H1 (cell line): ENCODE data around the gene PSG1. TPM values are rescaled to one million over a fixed set of nuclear protein-coding genes. Genes with fewer than 3 reads are reported as not detected.
"Not testable (repeated sequence)": the region's sequence is repeated elsewhere in the genome, so short reads cannot be mapped to it uniquely, and the experiment has no call there.

Experiments used
- CTCF ChIA-PET: fragments of 300-600 bp; sonication (Branson Sonifier 250); formaldehyde crosslinking; loops from one replicate; lab custom pipeline; 2021; ENCODE audit not compliant: partially characterized antibody; lab: Charles Lee
- POLR2A ChIA-PET: fragments of 300-600 bp; sonication (Branson Sonifier 250); formaldehyde crosslinking; loops from one replicate; lab custom pipeline; 2021; ENCODE audit warnings: inconsistent platforms; ENCODE audit not compliant: partially characterized antibody; lab: Charles Lee
- DNase-seq, 2 experiments: peaks; one replicate each; pipeline versions ENCODE4 v3.0.0 to v3.0.0-alpha.2; 2010 to 2022; ENCODE audit warnings: low spot score in 2 of 2, low read depth in 1 of 2, mixed read lengths in 1 of 2
- FAIRE-seq: peaks from 2 replicates; lab custom pipeline; 2011; peaks lifted over from hg19 to GRCh38; lab: Jason Lieb, UNC
- H2AFZ ChIP-seq: 2 replicates; pipeline ENCODE4 v1.8.1; 2012; ENCODE audit warnings: low read length, inconsistent platforms
- H2AK5ac ChIP-seq: 2 replicates; pipeline ENCODE4 v1.6.1; 2013; ENCODE audit warnings: low read depth, low read length
- H2BK120ac ChIP-seq: replicated peaks from 2 replicates; pipeline ENCODE3; 2013; ENCODE audit warnings: low read depth, low read length, inconsistent platforms
- H2BK12ac ChIP-seq: 2 replicates; pipeline ENCODE4 v1.6.1; 2013; ENCODE audit warnings: low read depth, low read length
- H2BK15ac ChIP-seq: 2 replicates; pipeline ENCODE4 v1.6.1; 2013; ENCODE audit warnings: low read length
- H2BK20ac ChIP-seq: 2 replicates; pipeline ENCODE4 v1.6.1; 2013; ENCODE audit warnings: low read length
- H2BK5ac ChIP-seq: 2 replicates; pipeline ENCODE4 v1.6.1; 2013; ENCODE audit warnings: low read depth, low read length
- H3K14ac ChIP-seq: 2 replicates; pipeline ENCODE4 v1.6.1; 2013; ENCODE audit warnings: inconsistent platforms; ENCODE audit not compliant: insufficient read length
- H3K18ac ChIP-seq: 2 replicates; pipeline ENCODE4 v1.6.1; 2013; ENCODE audit warnings: low read length; ENCODE audit errors: extremely low read depth
- H3K23ac ChIP-seq: 2 replicates; pipeline ENCODE4 v1.6.1; 2013; ENCODE audit warnings: inconsistent platforms; ENCODE audit not compliant: insufficient read length
- H3K23me2 ChIP-seq: 2 replicates; pipeline ENCODE4 v1.6.1; 2013; ENCODE audit warnings: low read depth, low read length
- H3K27ac ChIP-seq: 2 replicates; pipeline ENCODE4 v1.6.1; 2011; ENCODE audit warnings: low read depth, low read length, inconsistent platforms
- H3K27me3 ChIP-seq, 4 experiments: replicated peaks in 1 of 4; 1 replicate in 1 of 4; 2 replicates in 3 of 4; pipeline versions ENCODE4 v1.6.1 to v1.8.1; 2011 to 2013; ENCODE audit warnings: low read length in 3 of 4, mild to moderate bottlenecking in 3 of 4, inconsistent platforms in 2 of 4, mixed read lengths in 2 of 4, moderate library complexity in 1 of 4; ENCODE audit not compliant: control insufficient read depth in 3 of 4, insufficient read depth in 3 of 4; ENCODE audit errors: extremely low read depth in 1 of 4
- H3K36me3 ChIP-seq, 4 experiments: 2 replicates each; pipeline versions ENCODE4 v1.6.1 to v1.8.1; 2011 to 2013; ENCODE audit warnings: mild to moderate bottlenecking in 4 of 4, low read length in 3 of 4, moderate library complexity in 2 of 4, control low read depth in 1 of 4, inconsistent platforms in 1 of 4; ENCODE audit not compliant: insufficient read depth in 4 of 4, control insufficient read depth in 2 of 4
- H3K4ac ChIP-seq: replicated peaks from 2 replicates; pipeline ENCODE3; 2013; ENCODE audit warnings: low read length, low read depth, mixed read lengths, inconsistent platforms; ENCODE audit not compliant: insufficient read length
- H3K4me1 ChIP-seq, 4 experiments: replicated peaks in 1 of 4; 1 replicate in 1 of 4; 2 replicates in 3 of 4; pipeline versions ENCODE4 v1.6.1 to v1.8.1; 2011 to 2013; ENCODE audit warnings: low read length in 3 of 4, inconsistent platforms in 2 of 4, mixed read lengths in 1 of 4; ENCODE audit not compliant: insufficient read depth in 4 of 4, control insufficient read depth in 3 of 4
- H3K4me2 ChIP-seq, 2 experiments: 2 replicates each; pipeline versions ENCODE4 v1.6.1 to v1.8.1; 2011 to 2013; ENCODE audit warnings: low read depth in 2 of 2, low read length in 2 of 2, control low read depth in 1 of 2, inconsistent platforms in 1 of 2, mild to moderate bottlenecking in 1 of 2; ENCODE audit not compliant: insufficient read depth in 1 of 2
- H3K4me3 ChIP-seq, 4 experiments: fragments of 200-600, 300-600 bp in 1 of 4; sonication (generic), shearing (Covaris generic), sonication (Bioruptor Twin) in 1 of 4; 2 replicates each; pipeline versions ENCODE4 v1.5.1 to v1.8.1; 2011 to 2016; ENCODE audit warnings: low read length in 4 of 4, low read depth in 3 of 4, control low read depth in 2 of 4, inconsistent platforms in 2 of 4, mild to moderate bottlenecking in 2 of 4, mixed read lengths in 1 of 4, moderate library complexity in 1 of 4; ENCODE audit not compliant: insufficient read depth in 2 of 4; ENCODE audit errors: extremely low read depth in 1 of 4
- H3K56ac ChIP-seq: replicated peaks from 2 replicates; pipeline ENCODE3; 2013; ENCODE audit warnings: low read depth, mild to moderate bottlenecking, mixed read lengths, low read length, inconsistent platforms; ENCODE audit not compliant: insufficient read length
- H3K79me1 ChIP-seq: 2 replicates; pipeline ENCODE4 v1.6.1; 2013; ENCODE audit warnings: low read depth, low read length, control low read depth
- H3K79me2 ChIP-seq, 2 experiments: 2 replicates each; pipeline versions ENCODE4 v1.6.1 to v1.8.1; 2012 to 2013; ENCODE audit warnings: low read length in 2 of 2, mild to moderate bottlenecking in 2 of 2, inconsistent platforms in 1 of 2; ENCODE audit not compliant: insufficient read depth in 2 of 2, control insufficient read depth in 1 of 2
- H3K9ac ChIP-seq, 4 experiments: replicated peaks in 1 of 4; 1 replicate in 1 of 4; 2 replicates in 3 of 4; pipeline versions ENCODE4 v1.6.1 to v1.8.1; 2011 to 2013; ENCODE audit warnings: low read depth in 3 of 4, low read length in 3 of 4, control low read depth in 2 of 4, mild to moderate bottlenecking in 2 of 4, moderate library complexity in 2 of 4, inconsistent platforms in 1 of 4; ENCODE audit errors: extremely low read depth in 1 of 4
- H3K9me3 ChIP-seq, 2 experiments: 2 replicates each; pipeline versions ENCODE4 v1.6.1 to v1.8.1; 2012 to 2013; ENCODE audit warnings: mild to moderate bottlenecking in 2 of 2, moderate library complexity in 2 of 2, control low read depth in 1 of 2, inconsistent platforms in 1 of 2, low read depth in 1 of 2, low read length in 1 of 2, mixed read lengths in 1 of 2; ENCODE audit not compliant: insufficient read depth in 2 of 2
- H4K20me1 ChIP-seq, 2 experiments: replicated peaks in 1 of 2; 2 replicates each; pipeline versions ENCODE3 to v1.8.1; 2011 to 2013; ENCODE audit warnings: inconsistent platforms in 2 of 2, low read length in 2 of 2, mild to moderate bottlenecking in 1 of 2; ENCODE audit not compliant: insufficient read depth in 2 of 2, control insufficient read depth in 1 of 2
- H4K5ac ChIP-seq: 2 replicates; pipeline ENCODE4 v1.6.1; 2013; ENCODE audit warnings: low read length, low read depth, mixed read lengths, inconsistent platforms; ENCODE audit not compliant: insufficient read length
- H4K8ac ChIP-seq: 2 replicates; pipeline ENCODE4 v1.8.0; 2013; ENCODE audit warnings: mild to moderate bottlenecking, moderate library complexity, low read length, inconsistent platforms; ENCODE audit not compliant: insufficient read depth; ENCODE audit errors: extremely low read depth
- H4K91ac ChIP-seq: replicated peaks from 2 replicates; pipeline ENCODE3; 2013; ENCODE audit warnings: low read length, mixed read lengths, inconsistent platforms; ENCODE audit not compliant: insufficient read length
- WGBS, 2 experiments: shearing (Covaris generic) in 1 of 2; methylation state at CpG; one replicate each; pipeline versions ENCODE4 v1.1.6 to v1.1.7; 2013 to 2015; ENCODE audit warnings: low lambda C conversion rate in 2 of 2, mixed read lengths in 2 of 2, inconsistent platforms in 1 of 2, low coverage in 1 of 2, missing lambda C conversion rate in 1 of 2; ENCODE audit not compliant: insufficient replicate concordance in 2 of 2, insufficient coverage in 1 of 2, insufficient read length in 1 of 2; ENCODE audit errors: extremely low coverage in 1 of 2, missing lambda C conversion rate in 1 of 2; 5-methylcytosine and 5-hydroxymethylcytosine counted together
- polyA plus RNA-seq, 7 experiments: library from polyadenylated mRNA; depleted of rRNA in 3 of 7; stranded (reverse) in 5 of 7; unstranded in 2 of 7; fragments of >200 nt in 5 of 7; fragments of 200-250 nt in 2 of 7; gene quantifications; 1 replicate in 5 of 7; 2 replicates in 1 of 7; 4 replicates in 1 of 7; pipeline versions ENCODE4 v1.2.1 to v1.2.3, GENCODE V29; 2011 to 2013; ENCODE audit warnings: missing spikeins in 2 of 7, mixed read lengths in 2 of 7
- total RNA-seq: library from RNA; stranded (reverse); fragmentation: NEBNext Ultra II Directional; extraction: Animal tissue kit (Norgen Biotek cat#: 25700); gene quantifications from 2 replicates; pipeline ENCODE4 v1.2.1, GENCODE V29; 2021

PSG1 gene
- total and polyA plus RNA-seq, 2 of the 8 experiments (the other 6 are each of a cell fraction or from before 2014, with no cell fraction given) = not detected

DNA sequence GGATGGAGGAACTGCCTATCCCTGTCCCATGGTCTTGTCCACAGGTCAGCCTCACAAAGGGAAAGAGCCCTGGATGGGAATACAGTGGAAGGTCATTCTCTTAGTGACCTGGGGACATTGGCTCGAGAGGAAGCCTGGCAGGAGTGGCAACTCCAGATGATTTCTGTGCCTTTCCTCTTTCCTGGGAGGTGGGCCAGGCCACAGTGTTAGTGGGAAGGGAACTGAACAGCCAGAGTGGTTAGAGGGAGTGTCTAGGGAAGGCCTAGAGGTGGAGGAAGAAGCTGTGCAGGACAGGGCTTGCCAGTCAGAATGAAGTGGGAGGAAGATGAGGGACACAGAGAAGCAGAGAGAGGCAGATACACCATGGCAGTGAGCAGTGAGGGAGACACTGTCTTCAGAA is 3.6 kb downstream of the PSG1 start:
- H3K79me2 ChIP-seq, H3K23ac ChIP-seq, H3K4ac ChIP-seq, H2BK15ac ChIP-seq, H2AK5ac ChIP-seq, H3K23me2 ChIP-seq, DNase-seq, H4K20me1 ChIP-seq, H3K9ac ChIP-seq, H4K91ac ChIP-seq, H3K14ac ChIP-seq, H3K27ac ChIP-seq, CTCF ChIA-PET, H2BK12ac ChIP-seq, H3K18ac ChIP-seq, H3K4me2 ChIP-seq, H3K79me1 ChIP-seq, H4K8ac ChIP-seq, H4K5ac ChIP-seq, H2AFZ ChIP-seq, H2BK5ac ChIP-seq, FAIRE-seq, H3K36me3 ChIP-seq, POLR2A ChIA-PET, H3K27me3 ChIP-seq, H2BK20ac ChIP-seq, H2BK120ac ChIP-seq, H3K56ac ChIP-seq, H3K4me3 ChIP-seq, H3K4me1 ChIP-seq: not testable (repeated sequence)
- WGBS, 2 experiments = 73% methylated on average over 1 of the region's 1 CpG; no CpG with 5 or more reads in 1 of the 2 experiments
- peaks cover 27 to 75% of the 10 kb centered on the region in 2 experiments; a peak in 3 of 4 replicates for H3K9me3 ChIP-seq
